ENCODE data around the gene RSBN1.

DNA sequence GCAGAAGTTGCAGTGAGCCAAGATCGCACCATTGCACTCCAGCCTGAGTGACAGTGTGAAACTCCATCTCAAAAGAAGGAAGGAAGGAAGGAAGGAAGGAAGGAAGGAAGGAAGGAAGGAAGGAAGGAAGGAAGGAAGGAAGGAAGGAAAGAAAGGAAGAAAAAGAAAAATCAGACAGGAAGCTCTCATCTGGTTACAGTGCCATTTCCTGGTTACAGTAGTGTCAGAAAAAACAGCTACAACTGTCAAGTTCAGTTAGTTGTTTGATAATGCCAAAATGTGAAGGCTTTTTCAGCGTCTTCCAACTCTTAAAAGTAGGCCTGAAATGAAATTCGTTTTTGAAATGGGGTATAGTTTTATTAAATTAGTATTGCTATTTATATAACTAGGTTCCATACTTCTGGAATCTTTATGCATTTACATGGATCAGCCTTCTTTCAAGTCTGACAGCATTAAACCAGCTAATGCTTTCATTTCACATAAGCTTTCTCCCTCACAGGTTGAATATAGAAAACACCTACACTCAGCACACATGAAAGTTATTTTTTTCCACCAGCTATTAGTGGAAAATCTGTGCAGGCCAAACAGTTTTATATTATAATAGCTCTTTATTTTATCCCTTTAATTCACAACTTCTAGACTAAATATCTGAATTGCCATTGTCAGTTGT is 38.0 kb upstream of the RSBN1 start:
- TF ChIP-seq EZH2 (IDR thresholded peaks at IDR 0.05; ENCODE audit: borderline replicate concordance, control insufficient read depth, low read depth, low read length) (no peak), RFX5 (IDR thresholded peaks at IDR 0.05; ENCODE audit: low read depth, low read length) (no peak), REST (IDR thresholded peaks at IDR 0.05; ENCODE audit: low read depth, low read length) (no peak), POLR2A (IDR thresholded peaks at IDR 0.05; ENCODE audit: low read depth, low read length) (no peak), EP300 (IDR thresholded peaks at IDR 0.05; ENCODE audit: borderline replicate concordance in 1 of 2, control insufficient read depth in 1 of 2, low read depth in 2 of 2, low read length in 2 of 2) (no peak)
- TF ChIP-seq, protein P1, sequence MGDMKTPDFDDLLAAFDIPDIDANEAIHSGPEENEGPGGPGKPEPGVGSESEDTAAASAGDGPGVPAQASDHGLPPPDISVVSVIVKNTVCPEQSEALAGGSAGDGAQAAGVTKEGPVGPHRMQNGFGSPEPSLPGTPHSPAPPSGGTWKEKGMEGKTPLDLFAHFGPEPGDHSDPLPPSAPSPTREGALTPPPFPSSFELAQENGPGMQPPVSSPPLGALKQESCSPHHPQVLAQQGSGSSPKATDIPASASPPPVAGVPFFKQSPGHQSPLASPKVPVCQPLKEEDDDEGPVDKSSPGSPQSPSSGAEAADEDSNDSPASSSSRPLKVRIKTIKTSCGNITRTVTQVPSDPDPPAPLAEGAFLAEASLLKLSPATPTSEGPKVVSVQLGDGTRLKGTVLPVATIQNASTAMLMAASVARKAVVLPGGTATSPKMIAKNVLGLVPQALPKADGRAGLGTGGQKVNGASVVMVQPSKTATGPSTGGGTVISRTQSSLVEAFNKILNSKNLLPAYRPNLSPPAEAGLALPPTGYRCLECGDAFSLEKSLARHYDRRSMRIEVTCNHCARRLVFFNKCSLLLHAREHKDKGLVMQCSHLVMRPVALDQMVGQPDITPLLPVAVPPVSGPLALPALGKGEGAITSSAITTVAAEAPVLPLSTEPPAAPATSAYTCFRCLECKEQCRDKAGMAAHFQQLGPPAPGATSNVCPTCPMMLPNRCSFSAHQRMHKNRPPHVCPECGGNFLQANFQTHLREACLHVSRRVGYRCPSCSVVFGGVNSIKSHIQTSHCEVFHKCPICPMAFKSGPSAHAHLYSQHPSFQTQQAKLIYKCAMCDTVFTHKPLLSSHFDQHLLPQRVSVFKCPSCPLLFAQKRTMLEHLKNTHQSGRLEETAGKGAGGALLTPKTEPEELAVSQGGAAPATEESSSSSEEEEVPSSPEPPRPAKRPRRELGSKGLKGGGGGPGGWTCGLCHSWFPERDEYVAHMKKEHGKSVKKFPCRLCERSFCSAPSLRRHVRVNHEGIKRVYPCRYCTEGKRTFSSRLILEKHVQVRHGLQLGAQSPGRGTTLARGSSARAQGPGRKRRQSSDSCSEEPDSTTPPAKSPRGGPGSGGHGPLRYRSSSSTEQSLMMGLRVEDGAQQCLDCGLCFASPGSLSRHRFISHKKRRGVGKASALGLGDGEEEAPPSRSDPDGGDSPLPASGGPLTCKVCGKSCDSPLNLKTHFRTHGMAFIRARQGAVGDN (IDR thresholded peaks at IDR 0.05): no peak
- TF ChIP-seq, protein P2, sequence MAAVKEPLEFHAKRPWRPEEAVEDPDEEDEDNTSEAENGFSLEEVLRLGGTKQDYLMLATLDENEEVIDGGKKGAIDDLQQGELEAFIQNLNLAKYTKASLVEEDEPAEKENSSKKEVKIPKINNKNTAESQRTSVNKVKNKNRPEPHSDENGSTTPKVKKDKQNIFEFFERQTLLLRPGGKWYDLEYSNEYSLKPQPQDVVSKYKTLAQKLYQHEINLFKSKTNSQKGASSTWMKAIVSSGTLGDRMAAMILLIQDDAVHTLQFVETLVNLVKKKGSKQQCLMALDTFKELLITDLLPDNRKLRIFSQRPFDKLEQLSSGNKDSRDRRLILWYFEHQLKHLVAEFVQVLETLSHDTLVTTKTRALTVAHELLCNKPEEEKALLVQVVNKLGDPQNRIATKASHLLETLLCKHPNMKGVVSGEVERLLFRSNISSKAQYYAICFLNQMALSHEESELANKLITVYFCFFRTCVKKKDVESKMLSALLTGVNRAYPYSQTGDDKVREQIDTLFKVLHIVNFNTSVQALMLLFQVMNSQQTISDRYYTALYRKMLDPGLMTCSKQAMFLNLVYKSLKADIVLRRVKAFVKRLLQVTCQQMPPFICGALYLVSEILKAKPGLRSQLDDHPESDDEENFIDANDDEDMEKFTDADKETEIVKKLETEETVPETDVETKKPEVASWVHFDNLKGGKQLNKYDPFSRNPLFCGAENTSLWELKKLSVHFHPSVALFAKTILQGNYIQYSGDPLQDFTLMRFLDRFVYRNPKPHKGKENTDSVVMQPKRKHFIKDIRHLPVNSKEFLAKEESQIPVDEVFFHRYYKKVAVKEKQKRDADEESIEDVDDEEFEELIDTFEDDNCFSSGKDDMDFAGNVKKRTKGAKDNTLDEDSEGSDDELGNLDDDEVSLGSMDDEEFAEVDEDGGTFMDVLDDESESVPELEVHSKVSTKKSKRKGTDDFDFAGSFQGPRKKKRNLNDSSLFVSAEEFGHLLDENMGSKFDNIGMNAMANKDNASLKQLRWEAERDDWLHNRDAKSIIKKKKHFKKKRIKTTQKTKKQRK (IDR thresholded peaks at IDR 0.05; ENCODE audit: low read depth, low read length): no peak

All from GM12878 (cell line).